Thyroid gland (tissue), 4 donors: ENCODE results near the gene RCOR2.

Source experiments
- POLR2A ChIP-seq, 2 donors: fragments of 450-650 bp; IDR thresholded peaks; one replicate each; pipeline ENCODE4 v1.6.1; 2017; ENCODE audit warnings: antibody characterized with exemption in 2 of 2, mild to moderate bottlenecking in 2 of 2, moderate library complexity in 1 of 2
- TF ChIP-seq, protein P1 (sequence below), 6 experiments: fragments of 200-600 bp in 3 of 6; fragments of 450-650 bp in 3 of 6; sonication (generic) in 3 of 6; IDR thresholded peaks; one replicate each; pipeline ENCODE4 v1.5.1; 2016 to 2019; ENCODE audit warnings: antibody characterized with exemption in 6 of 6, mild to moderate bottlenecking in 2 of 6, inconsistent platforms in 1 of 6, moderate library complexity in 1 of 6

DNA sequence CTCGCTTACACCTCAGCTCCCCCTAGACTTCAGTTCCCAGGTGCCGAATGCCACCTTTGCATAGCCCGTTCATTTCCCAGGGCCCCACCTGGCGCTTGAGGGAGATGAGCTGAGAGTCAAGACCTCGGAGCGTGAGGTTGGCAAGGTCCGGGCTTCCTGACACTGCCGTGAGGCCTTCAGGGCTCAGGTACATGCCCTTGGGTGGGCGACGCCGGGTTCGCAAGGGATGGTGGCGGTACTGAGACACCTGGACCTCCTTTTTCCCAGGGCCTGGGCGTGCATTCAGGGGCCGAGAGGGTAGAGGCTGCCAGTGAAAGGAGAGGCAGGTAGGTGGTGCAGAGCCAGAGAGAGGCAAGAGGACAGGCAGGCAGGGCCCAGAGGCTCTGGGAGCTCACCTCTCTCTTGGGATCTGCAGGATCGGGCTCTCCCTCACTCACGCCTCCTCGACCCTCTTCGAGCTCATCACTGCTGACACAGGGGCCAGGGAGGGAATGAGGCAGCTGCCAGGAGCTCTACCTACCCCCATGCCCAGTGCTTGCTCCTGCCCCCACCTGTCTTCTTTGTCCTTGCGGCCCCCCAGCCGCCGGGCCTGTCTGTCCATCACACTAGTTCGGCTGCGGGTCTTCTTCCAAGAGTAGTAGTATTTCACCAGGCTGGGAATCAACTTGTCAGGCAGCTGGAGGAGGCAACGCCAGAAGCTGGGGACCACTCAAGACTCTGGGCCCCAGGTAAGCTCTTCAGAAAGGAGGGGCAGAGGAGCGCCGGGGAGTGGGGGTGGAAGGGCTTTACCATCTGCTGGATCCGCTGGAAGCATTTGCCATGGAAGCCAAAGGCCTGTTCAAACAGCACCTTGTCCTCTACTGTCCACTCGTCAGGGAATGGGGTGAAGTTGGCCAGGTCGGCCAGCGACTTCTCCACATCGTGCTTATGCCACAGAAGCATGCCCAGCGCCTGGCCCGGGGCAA lies 2.8 kb downstream of the RCOR2 start:
- TF ChIP-seq, protein P1, sequence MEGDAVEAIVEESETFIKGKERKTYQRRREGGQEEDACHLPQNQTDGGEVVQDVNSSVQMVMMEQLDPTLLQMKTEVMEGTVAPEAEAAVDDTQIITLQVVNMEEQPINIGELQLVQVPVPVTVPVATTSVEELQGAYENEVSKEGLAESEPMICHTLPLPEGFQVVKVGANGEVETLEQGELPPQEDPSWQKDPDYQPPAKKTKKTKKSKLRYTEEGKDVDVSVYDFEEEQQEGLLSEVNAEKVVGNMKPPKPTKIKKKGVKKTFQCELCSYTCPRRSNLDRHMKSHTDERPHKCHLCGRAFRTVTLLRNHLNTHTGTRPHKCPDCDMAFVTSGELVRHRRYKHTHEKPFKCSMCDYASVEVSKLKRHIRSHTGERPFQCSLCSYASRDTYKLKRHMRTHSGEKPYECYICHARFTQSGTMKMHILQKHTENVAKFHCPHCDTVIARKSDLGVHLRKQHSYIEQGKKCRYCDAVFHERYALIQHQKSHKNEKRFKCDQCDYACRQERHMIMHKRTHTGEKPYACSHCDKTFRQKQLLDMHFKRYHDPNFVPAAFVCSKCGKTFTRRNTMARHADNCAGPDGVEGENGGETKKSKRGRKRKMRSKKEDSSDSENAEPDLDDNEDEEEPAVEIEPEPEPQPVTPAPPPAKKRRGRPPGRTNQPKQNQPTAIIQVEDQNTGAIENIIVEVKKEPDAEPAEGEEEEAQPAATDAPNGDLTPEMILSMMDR (IDR thresholded peaks at IDR 0.05) = no peak
- TF ChIP-seq POLR2A (IDR thresholded peaks at IDR 0.05) = no peak
